Keratinocyte (primary cell): ENCODE data around the gene YBX1.
A peak's percentile ranks its signal among the peaks of the same experiment; 100 is the strongest.

ENCODE experiments used
- EZH2 ChIP-seq: IDR thresholded peaks from one replicate; pipeline ENCODE4 v1.6.1; 2012; ENCODE audit warnings: inconsistent platforms, mild to moderate bottlenecking, low read length, moderate library complexity
- TF ChIP-seq, protein P1 (sequence below), 3 experiments: IDR thresholded peaks in 1 of 3; conservative IDR thresholded peaks in 1 of 3; optimal IDR thresholded peaks in 1 of 3; 2 replicates in 2 of 3; 3 replicates in 1 of 3; pipeline versions ENCODE3 to v1.5.1; 2011; ENCODE audit warnings: low read length in 3 of 3, mild to moderate bottlenecking in 3 of 3, moderate library complexity in 2 of 3, control low read depth in 1 of 3, inconsistent platforms in 1 of 3; ENCODE audit not compliant: insufficient read depth in 2 of 3; ENCODE audit errors: extremely low read depth in 1 of 3

- TF ChIP-seq, protein P1, sequence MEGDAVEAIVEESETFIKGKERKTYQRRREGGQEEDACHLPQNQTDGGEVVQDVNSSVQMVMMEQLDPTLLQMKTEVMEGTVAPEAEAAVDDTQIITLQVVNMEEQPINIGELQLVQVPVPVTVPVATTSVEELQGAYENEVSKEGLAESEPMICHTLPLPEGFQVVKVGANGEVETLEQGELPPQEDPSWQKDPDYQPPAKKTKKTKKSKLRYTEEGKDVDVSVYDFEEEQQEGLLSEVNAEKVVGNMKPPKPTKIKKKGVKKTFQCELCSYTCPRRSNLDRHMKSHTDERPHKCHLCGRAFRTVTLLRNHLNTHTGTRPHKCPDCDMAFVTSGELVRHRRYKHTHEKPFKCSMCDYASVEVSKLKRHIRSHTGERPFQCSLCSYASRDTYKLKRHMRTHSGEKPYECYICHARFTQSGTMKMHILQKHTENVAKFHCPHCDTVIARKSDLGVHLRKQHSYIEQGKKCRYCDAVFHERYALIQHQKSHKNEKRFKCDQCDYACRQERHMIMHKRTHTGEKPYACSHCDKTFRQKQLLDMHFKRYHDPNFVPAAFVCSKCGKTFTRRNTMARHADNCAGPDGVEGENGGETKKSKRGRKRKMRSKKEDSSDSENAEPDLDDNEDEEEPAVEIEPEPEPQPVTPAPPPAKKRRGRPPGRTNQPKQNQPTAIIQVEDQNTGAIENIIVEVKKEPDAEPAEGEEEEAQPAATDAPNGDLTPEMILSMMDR (optimal IDR thresholded peaks at IDR 0.05 in 1 of 3, IDR thresholded peaks at IDR 0.05 in 1 of 3, conservative IDR thresholded peaks at IDR 0.05 in 1 of 3; ENCODE audit: extremely low read depth in 1 of 3, insufficient read depth in 2 of 3, low read length in 3 of 3), result peak in 2 of 3 experiments; percentile 17 to 48
- TF ChIP-seq EZH2, result no peak
Observed at GRCh38 chr1:42737257-42737656, 55.0 kb downstream of the YBX1 start.
